Measurements from ENCODE around the gene SMLR1.

Gene SMLR1

DNA sequence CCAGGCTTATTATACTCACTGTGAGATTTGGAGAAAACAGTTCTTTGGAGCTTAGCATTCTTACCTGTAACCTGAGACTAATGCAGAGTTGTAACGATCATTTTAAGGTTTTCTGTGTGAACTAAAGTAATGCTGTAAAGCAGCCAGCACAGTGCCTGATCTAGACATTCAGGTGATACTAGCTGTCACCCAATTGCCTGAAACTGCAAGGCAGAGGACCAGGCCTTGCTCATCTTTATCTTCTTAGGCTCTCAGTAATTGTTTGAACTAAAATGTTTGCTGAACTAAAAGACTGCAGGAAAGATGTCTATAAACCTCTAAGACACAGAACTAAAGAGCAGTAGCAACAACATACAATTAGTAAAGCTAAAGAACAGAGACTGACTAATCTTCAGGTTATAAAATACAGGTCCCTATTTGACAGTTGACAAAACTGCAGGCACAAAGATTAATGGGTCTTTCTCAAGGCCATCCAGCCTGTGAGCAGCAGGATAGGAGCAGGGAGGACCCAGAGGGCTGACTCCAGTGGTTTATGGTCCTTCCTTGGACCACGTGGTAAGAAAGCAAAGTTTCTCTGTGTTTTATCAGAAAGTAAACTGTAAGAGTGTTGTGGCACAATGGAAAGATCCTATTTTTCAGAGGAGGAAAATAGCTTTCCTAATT, 31.4 kb downstream of the SMLR1 start:
- TF ChIP-seq EP300 (IDR thresholded peaks at IDR 0.05; ENCODE audit: borderline replicate concordance), result no peak
- TF ChIP-seq, protein P1, sequence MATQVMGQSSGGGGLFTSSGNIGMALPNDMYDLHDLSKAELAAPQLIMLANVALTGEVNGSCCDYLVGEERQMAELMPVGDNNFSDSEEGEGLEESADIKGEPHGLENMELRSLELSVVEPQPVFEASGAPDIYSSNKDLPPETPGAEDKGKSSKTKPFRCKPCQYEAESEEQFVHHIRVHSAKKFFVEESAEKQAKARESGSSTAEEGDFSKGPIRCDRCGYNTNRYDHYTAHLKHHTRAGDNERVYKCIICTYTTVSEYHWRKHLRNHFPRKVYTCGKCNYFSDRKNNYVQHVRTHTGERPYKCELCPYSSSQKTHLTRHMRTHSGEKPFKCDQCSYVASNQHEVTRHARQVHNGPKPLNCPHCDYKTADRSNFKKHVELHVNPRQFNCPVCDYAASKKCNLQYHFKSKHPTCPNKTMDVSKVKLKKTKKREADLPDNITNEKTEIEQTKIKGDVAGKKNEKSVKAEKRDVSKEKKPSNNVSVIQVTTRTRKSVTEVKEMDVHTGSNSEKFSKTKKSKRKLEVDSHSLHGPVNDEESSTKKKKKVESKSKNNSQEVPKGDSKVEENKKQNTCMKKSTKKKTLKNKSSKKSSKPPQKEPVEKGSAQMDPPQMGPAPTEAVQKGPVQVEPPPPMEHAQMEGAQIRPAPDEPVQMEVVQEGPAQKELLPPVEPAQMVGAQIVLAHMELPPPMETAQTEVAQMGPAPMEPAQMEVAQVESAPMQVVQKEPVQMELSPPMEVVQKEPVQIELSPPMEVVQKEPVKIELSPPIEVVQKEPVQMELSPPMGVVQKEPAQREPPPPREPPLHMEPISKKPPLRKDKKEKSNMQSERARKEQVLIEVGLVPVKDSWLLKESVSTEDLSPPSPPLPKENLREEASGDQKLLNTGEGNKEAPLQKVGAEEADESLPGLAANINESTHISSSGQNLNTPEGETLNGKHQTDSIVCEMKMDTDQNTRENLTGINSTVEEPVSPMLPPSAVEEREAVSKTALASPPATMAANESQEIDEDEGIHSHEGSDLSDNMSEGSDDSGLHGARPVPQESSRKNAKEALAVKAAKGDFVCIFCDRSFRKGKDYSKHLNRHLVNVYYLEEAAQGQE (IDR thresholded peaks at IDR 0.05; ENCODE audit: low read depth), result no peak

DNA sequence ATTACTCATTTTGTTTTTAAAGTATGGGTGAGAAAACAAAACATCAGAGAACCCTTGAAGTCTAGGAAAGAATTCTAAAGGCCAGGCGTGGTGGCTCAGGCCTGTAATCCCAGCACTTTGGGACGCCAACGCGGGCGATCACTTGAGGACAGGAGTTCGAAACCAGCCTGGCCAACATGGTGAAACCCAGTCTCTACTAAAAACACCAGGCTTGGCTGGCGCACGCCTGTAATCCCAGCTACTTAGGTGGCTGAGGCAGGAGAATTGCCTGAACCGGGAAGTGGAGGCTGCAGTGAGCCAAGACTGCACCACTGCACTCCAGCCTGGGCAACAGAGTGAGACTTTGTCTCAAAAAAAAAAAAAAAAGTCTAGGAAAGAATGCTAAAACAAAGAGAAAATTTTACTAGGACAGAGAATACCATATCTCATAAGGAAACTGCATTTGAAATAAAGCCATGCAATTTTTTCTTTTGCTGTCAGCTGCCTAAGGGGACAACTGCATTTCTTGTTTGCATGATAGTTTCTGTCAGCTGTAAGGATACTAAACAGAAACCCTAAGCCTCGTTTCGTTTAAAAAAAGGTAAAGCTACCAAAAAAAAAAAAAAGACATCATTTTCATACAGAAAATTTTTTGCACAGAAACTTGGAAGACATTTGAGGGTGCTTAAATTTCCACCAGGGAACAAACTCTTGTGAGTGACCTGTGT, 32.1 kb downstream of the SMLR1 start:
- TF ChIP-seq ZBTB7A (IDR thresholded peaks at IDR 0.05; ENCODE audit: low read depth), result no peak
- no peak for TF ChIP-seq EP300 (IDR thresholded peaks at IDR 0.05; ENCODE audit: borderline replicate concordance)
- TF ChIP-seq, protein P2, sequence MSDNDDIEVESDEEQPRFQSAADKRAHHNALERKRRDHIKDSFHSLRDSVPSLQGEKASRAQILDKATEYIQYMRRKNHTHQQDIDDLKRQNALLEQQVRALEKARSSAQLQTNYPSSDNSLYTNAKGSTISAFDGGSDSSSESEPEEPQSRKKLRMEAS (IDR thresholded peaks at IDR 0.05), result no peak
- TF ChIP-seq TEAD4 (IDR thresholded peaks at IDR 0.05), result no peak
- TF ChIP-seq, protein P1 (IDR thresholded peaks at IDR 0.05; ENCODE audit: low read depth), result no peak
- no peak for TF ChIP-seq CREB1 (IDR thresholded peaks at IDR 0.05; ENCODE audit: low read depth)
- no peak for TF ChIP-seq YY1 (IDR thresholded peaks at IDR 0.05; ENCODE audit: low read depth)
- no peak for TF ChIP-seq NFIC (IDR thresholded peaks at IDR 0.05)
- TF ChIP-seq CEBPB (IDR thresholded peaks at IDR 0.05), result no peak
- no peak for TF ChIP-seq TCF12 (IDR thresholded peaks at IDR 0.05; ENCODE audit: low read depth)
- TF ChIP-seq EGR1 (IDR thresholded peaks at IDR 0.05), result no peak
- TF ChIP-seq FOXM1 (IDR thresholded peaks at IDR 0.05; ENCODE audit: borderline replicate concordance, low read depth), result no peak
- TF ChIP-seq TAF1 (IDR thresholded peaks at IDR 0.05; ENCODE audit: low read depth), result no peak
- TF ChIP-seq, protein P3, sequence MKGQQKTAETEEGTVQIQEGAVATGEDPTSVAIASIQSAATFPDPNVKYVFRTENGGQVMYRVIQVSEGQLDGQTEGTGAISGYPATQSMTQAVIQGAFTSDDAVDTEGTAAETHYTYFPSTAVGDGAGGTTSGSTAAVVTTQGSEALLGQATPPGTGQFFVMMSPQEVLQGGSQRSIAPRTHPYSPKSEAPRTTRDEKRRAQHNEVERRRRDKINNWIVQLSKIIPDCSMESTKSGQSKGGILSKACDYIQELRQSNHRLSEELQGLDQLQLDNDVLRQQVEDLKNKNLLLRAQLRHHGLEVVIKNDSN (IDR thresholded peaks at IDR 0.05), result no peak
- no peak for TF ChIP-seq RAD21 (IDR thresholded peaks at IDR 0.05; ENCODE audit: low read depth)

DNA sequence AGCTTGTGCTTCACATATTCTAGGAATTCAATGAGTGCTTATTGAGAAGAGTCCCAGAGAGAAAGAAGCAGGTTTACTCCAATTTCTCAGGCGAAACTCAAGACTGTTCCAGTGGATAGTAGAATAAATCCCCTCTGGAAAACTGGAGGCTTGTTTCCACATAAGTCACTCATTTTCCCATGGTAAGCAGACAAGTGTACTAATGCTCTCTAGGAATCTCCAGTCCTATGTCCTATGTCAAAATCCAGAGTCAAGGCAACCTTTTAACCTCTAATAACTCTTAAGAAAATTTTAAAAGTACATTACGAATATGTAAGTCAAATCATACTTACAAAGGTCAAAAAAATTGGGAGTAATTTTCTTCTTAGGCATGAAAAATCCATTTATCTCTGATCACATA, 35.2 kb downstream of the SMLR1 start:
- TF ChIP-seq CEBPB (IDR thresholded peaks at IDR 0.05), result no peak
- TF ChIP-seq, protein P3 (IDR thresholded peaks at IDR 0.05), result no peak
- no peak for TF ChIP-seq TEAD4 (IDR thresholded peaks at IDR 0.05)
- no peak for TF ChIP-seq RAD21 (IDR thresholded peaks at IDR 0.05; ENCODE audit: low read depth)
- no peak for TF ChIP-seq TAF1 (IDR thresholded peaks at IDR 0.05; ENCODE audit: low read depth)
- no peak for TF ChIP-seq EGR1 (IDR thresholded peaks at IDR 0.05)
- no peak for TF ChIP-seq YY1 (IDR thresholded peaks at IDR 0.05; ENCODE audit: low read depth)
- no peak for TF ChIP-seq EP300 (IDR thresholded peaks at IDR 0.05; ENCODE audit: borderline replicate concordance)
- TF ChIP-seq TCF12 (IDR thresholded peaks at IDR 0.05; ENCODE audit: low read depth), result no peak
- TF ChIP-seq, protein P1 (IDR thresholded peaks at IDR 0.05; ENCODE audit: low read depth), result no peak
- no peak for TF ChIP-seq FOXM1 (IDR thresholded peaks at IDR 0.05; ENCODE audit: borderline replicate concordance, low read depth)
- TF ChIP-seq ZBTB7A (IDR thresholded peaks at IDR 0.05; ENCODE audit: low read depth), result no peak
- no peak for TF ChIP-seq NFIC (IDR thresholded peaks at IDR 0.05)
- TF ChIP-seq, protein P2 (IDR thresholded peaks at IDR 0.05), result no peak
- TF ChIP-seq CREB1 (IDR thresholded peaks at IDR 0.05; ENCODE audit: low read depth), result no peak

Data from Ishikawa (cell line).